SKM-1 (cell line): Measurements from ENCODE around the gene NOX3.
"Not testable (repeated sequence)": the region's sequence is repeated elsewhere in the genome, so short reads cannot be mapped to it uniquely, and the experiment has no call there.

ENCODE experiments used
- DNase-seq: peaks from one replicate; lab custom pipeline; 2025; ENCODE audit not compliant: unreplicated experiment; lab: John Stamatoyannopoulos, UW

NOX3 gene

GRCh38 chr6:155468543-155468942 lies 12.9 kb upstream of the NOX3 start:
- DNase-seq = not testable (repeated sequence)

GRCh38 chr6:155466539-155466938 lies 10.9 kb upstream of the NOX3 start:
- DNase-seq = no peak

GRCh38 chr6:155461556-155461955 lies 5.9 kb upstream of the NOX3 start:
- DNase-seq = no peak

GRCh38 chr6:155454471-155454870 lies 1.2 kb downstream of the NOX3 start:
- DNase-seq = no peak

GRCh38 chr6:155454008-155454407 lies 1.6 kb downstream of the NOX3 start:
- no peak for DNase-seq

- DNase-seq = no peak
These were observed 3.1 kb downstream of the NOX3 start for GRCh38 chr6:155452576-155452975.

- DNase-seq = not testable (repeated sequence)
These were observed 4.1 kb downstream of the NOX3 start for GRCh38 chr6:155451530-155451929.

- DNase-seq = no peak
These were observed 5.4 kb downstream of the NOX3 start for GRCh38 chr6:155450240-155450581.

- no peak for DNase-seq
These were observed 6.0 kb downstream of the NOX3 start for GRCh38 chr6:155449450-155450239.

GRCh38 chr6:155448668-155449449 lies 6.8 kb downstream of the NOX3 start:
- DNase-seq = no peak

- no peak for DNase-seq
These were observed 7.7 kb downstream of the NOX3 start for GRCh38 chr6:155447949-155448348.

- no peak for DNase-seq
These were observed 10.4 kb downstream of the NOX3 start for GRCh38 chr6:155444952-155445903.

- DNase-seq = no peak
These were observed 11.3 kb downstream of the NOX3 start for GRCh38 chr6:155444120-155444917.

- no peak for DNase-seq
These were observed 12.5 kb downstream of the NOX3 start for GRCh38 chr6:155443168-155443567.

GRCh38 chr6:155442562-155442961 lies 13.1 kb downstream of the NOX3 start:
- no peak for DNase-seq

GRCh38 chr6:155441112-155441465 lies 14.6 kb downstream of the NOX3 start:
- no peak for DNase-seq

- DNase-seq = no peak
These were observed 15.1 kb downstream of the NOX3 start for GRCh38 chr6:155440398-155441111.

GRCh38 chr6:155439376-155439775 lies 16.3 kb downstream of the NOX3 start:
- DNase-seq = no peak

- no peak for DNase-seq
These were observed 18.5 kb downstream of the NOX3 start for GRCh38 chr6:155436981-155437749.
